OCI-LY1 (cell line): ENCODE measurements around the gene TMEM89.
A peak's percentile ranks its signal among the peaks of the same experiment; 100 is the strongest.

ENCODE experiments used
- H2AFZ ChIP-seq: fragments of 200-600 bp; sonication (generic), shearing (Covaris generic); 2 replicates; pipeline ENCODE4 v1.6.0; 2014; ENCODE audit warnings: antibody characterized with exemption, mild to moderate bottlenecking, low read length
- H3F3A ChIP-seq: fragments of 200-600 bp; sonication (generic), shearing (Covaris generic); 2 replicates; pipeline ENCODE4 v1.6.0; 2014; ENCODE audit warnings: mild to moderate bottlenecking, antibody characterized with exemption, low read length, moderate library complexity; ENCODE audit not compliant: insufficient read depth
- H3K27ac ChIP-seq: fragments of 200-600 bp; sonication (generic); 2 replicates; pipeline ENCODE4 v1.5.1; 2014; ENCODE audit warnings: low read length, mixed run types, mild to moderate bottlenecking, low read depth; ENCODE audit not compliant: poor library complexity, severe bottlenecking
- H3K27me3 ChIP-seq: fragments of 200-600 bp; sonication (generic); 2 replicates; pipeline ENCODE4 v1.6.0; 2014; ENCODE audit warnings: antibody characterized with exemption, mild to moderate bottlenecking, low read length, moderate library complexity; ENCODE audit not compliant: insufficient read depth
- H3K36me3 ChIP-seq: fragments of 200-600 bp; sonication (generic); 2 replicates; pipeline ENCODE4 v1.6.1; 2014; ENCODE audit warnings: mild to moderate bottlenecking, antibody characterized with exemption, low read length, moderate library complexity, mixed read lengths; ENCODE audit not compliant: insufficient read depth
- H3K4me1 ChIP-seq: fragments of 200-600 bp; sonication (generic); 2 replicates; pipeline ENCODE4 v1.5.1; 2014; ENCODE audit warnings: mild to moderate bottlenecking, low read length, moderate library complexity; ENCODE audit not compliant: insufficient read depth, severe bottlenecking
- H3K4me2 ChIP-seq: fragments of 200-600 bp; sonication (generic), shearing (Covaris generic); 2 replicates; pipeline ENCODE4 v1.6.1; 2014; ENCODE audit warnings: low read length
- H3K4me3 ChIP-seq: fragments of 200-600 bp; sonication (generic); 2 replicates; pipeline ENCODE4 v1.5.1; 2014; ENCODE audit warnings: low read length, low read depth, mild to moderate bottlenecking, mixed read lengths; ENCODE audit not compliant: poor library complexity, severe bottlenecking
- H3K79me2 ChIP-seq: fragments of 200-600 bp; shearing (Covaris generic); 2 replicates; pipeline ENCODE4 v1.6.1; 2016; ENCODE audit warnings: mixed run types, low read length, mixed read lengths; ENCODE audit not compliant: insufficient read depth
- H3K9ac ChIP-seq: fragments of 200-600 bp; sonication (generic), shearing (Covaris generic); 2 replicates; pipeline ENCODE4 v1.6.1; 2014; ENCODE audit warnings: mild to moderate bottlenecking, low read length, mixed read lengths
- H3K9me2 ChIP-seq: fragments of 200-600 bp; sonication (generic), shearing (Covaris generic); 2 replicates; pipeline ENCODE4 v1.6.1; 2014; ENCODE audit warnings: low read depth, mild to moderate bottlenecking, low read length, mixed read lengths
- H3K9me3 ChIP-seq: fragments of 200-600 bp; shearing (Covaris generic); 2 replicates; pipeline ENCODE4 v1.6.1; 2014; ENCODE audit warnings: low read length, mixed read lengths
- H4K20me1 ChIP-seq: fragments of 200-600 bp; sonication (generic), shearing (Covaris generic); 2 replicates; pipeline ENCODE4 v1.6.0; 2016; ENCODE audit warnings: mild to moderate bottlenecking, low read length; ENCODE audit not compliant: insufficient read depth
- EZH2 ChIP-seq: fragments of 200-600 bp; sonication (generic), shearing (Covaris generic); IDR thresholded peaks from 2 replicates; pipeline ENCODE4 v1.8.0; 2017; ENCODE audit warnings: borderline replicate concordance, mixed run types, mild to moderate bottlenecking, antibody characterized with exemption, low read length, moderate library complexity, mixed read lengths
- TF ChIP-seq, protein P1 (sequence below): fragments of 200-600 bp; sonication (generic), shearing (Covaris generic); IDR thresholded peaks from 2 replicates; pipeline ENCODE4 v1.5.1; 2017; ENCODE audit warnings: mild to moderate bottlenecking, antibody characterized with exemption, low read length, moderate library complexity, mixed read lengths

The TMEM89 gene

GRCh38 chr3:48663489-48664312 is 42.1 kb upstream of the TMEM89 start:
- Histone ChIP-seq H3K36me3 (0 out of 2 replicates have a peak, but pooled peaks cover 8% of the 10 kb centered on the region), H3K4me3 (peak overlapping the region; percentile 67), H3K9me3 (no peaks in the 10 kb centered on the region), H3K9me2 (no peaks in the 10 kb centered on the region), H3K4me2 (peak overlapping the region; percentile 89), H3K27ac (peak overlapping the region; percentile 67), H3K9ac (peak overlapping the region; percentile 73), H3K27me3 (no peaks in the 10 kb centered on the region), H2AFZ (no peak overlapping the region), H3K79me2 (no peaks in the 10 kb centered on the region), H3K4me1 (peaks cover 8% of the 10 kb centered on the region), H3F3A (no peaks in the 10 kb centered on the region), H4K20me1 (no peaks in the 10 kb centered on the region)
- TF ChIP-seq EZH2, result no peak
- TF ChIP-seq, protein P1, sequence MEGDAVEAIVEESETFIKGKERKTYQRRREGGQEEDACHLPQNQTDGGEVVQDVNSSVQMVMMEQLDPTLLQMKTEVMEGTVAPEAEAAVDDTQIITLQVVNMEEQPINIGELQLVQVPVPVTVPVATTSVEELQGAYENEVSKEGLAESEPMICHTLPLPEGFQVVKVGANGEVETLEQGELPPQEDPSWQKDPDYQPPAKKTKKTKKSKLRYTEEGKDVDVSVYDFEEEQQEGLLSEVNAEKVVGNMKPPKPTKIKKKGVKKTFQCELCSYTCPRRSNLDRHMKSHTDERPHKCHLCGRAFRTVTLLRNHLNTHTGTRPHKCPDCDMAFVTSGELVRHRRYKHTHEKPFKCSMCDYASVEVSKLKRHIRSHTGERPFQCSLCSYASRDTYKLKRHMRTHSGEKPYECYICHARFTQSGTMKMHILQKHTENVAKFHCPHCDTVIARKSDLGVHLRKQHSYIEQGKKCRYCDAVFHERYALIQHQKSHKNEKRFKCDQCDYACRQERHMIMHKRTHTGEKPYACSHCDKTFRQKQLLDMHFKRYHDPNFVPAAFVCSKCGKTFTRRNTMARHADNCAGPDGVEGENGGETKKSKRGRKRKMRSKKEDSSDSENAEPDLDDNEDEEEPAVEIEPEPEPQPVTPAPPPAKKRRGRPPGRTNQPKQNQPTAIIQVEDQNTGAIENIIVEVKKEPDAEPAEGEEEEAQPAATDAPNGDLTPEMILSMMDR, result peak; percentile 62

- TF ChIP-seq, protein P1, result no peak
- no peak for TF ChIP-seq EZH2
- H4K20me1 ChIP-seq, result no peaks in the 10 kb centered on the region
- H2AFZ ChIP-seq, result no peak within 1 kb of the TSS
- no peaks in the 10 kb centered on the region for H3K9me2 ChIP-seq
- H3K4me3 ChIP-seq, result peak within 1 kb of the TSS; percentile 67
- 0 out of 2 replicates have a peak, but pooled peaks cover 8% of the 10 kb centered on the region for H3K36me3 ChIP-seq
- peak within 1 kb of the TSS; percentile 67 for H3K27ac ChIP-seq
- no peaks in the 10 kb centered on the region for H3K27me3 ChIP-seq
- peak within 1 kb of the TSS; percentile 73 for H3K9ac ChIP-seq
- H3F3A ChIP-seq, result no peaks in the 10 kb centered on the region
- peak within 1 kb of the TSS; percentile 89 for H3K4me2 ChIP-seq
- H3K4me1 ChIP-seq, result peaks cover 8% of the 10 kb centered on the region
- H3K79me2 ChIP-seq, result no peaks in the 10 kb centered on the region
- no peaks in the 10 kb centered on the region for H3K9me3 ChIP-seq
Observed at GRCh38 chr3:48662753-48663488, 41.4 kb upstream of the TMEM89 start, which contains the start of gene CELSR3. TSS of gene CELSR3 (minus strand) at chr3:48662886. CDS start at chr3:48662634, 252 bp downstream.

- Histone ChIP-seq H2AFZ (no peak overlapping the region), H3K9ac (no peak overlapping the region), H3K27ac (no peak overlapping the region), H3K4me2 (peak overlapping the region; percentile 66; the same call in 1 of the 2 replicates), H3K79me2 (no peaks in the 10 kb centered on the region), H3K9me3 (no peaks in the 10 kb centered on the region), H3K36me3 (0 out of 2 replicates have a peak, but pooled peaks cover 8% of the 10 kb centered on the region), H3K9me2 (no peaks in the 10 kb centered on the region), H3K4me1 (peaks cover 8% of the 10 kb centered on the region), H3K27me3 (no peaks in the 10 kb centered on the region), H3K4me3 (peak overlapping the region; percentile 67), H3F3A (no peaks in the 10 kb centered on the region), H4K20me1 (no peaks in the 10 kb centered on the region)
- TF ChIP-seq, protein P1, result no peak
- TF ChIP-seq EZH2, result no peak
Observed at GRCh38 chr3:48662145-48662752, 40.7 kb upstream of the TMEM89 start.
